ENCODE data around the gene GABRR1.
"Not testable (repeated sequence)": the region's sequence is repeated elsewhere in the genome, so short reads cannot be mapped to it uniquely, and the experiment has no call there.

The GABRR1 gene

GRCh38 chr6:89148016-89148750, 69.0 kb downstream of the GABRR1 start:
- DNase-seq: no peak

GRCh38 chr6:89146718-89147700, 70.1 kb downstream of the GABRR1 start:
- DNase-seq: peak; percentile 65

DNA sequence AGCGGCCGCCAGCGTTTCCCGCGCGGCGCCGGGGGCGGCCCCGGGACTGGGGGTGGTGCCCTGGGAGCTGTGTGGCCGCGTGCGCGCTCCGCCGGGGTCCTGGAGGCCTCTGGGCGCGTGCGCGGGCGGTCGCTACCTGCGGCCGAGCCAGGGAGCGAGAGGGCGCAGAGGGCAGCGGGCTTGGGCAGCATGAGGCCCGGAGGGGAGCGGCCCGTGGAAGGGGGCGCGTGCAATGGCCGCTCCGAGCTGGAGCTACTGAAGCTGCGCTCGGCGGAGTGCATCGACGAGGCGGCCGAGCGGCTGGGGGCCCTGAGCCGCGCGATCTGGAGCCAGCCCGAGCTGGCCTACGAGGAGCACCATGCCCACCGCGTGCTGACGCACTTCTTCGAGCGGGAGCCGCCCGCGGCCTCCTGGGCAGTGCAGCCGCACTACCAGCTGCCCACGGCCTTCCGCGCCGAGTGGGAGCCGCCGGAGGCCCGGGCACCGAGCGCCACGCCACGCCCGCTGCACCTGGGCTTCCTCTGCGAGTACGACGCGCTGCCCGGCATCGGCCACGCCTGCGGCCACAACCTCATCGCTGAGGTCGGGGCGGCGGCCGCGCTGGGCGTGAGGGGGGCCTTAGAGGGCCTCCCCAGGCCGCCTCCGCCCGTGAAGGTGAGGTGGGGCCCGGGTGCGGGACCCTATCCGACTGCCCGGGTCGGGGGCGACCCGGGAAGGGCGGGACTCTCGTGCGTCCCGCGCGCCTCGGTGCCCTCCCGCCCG, 71.0 kb downstream of the GABRR1 start, which contains the start of gene PM20D2:
Gene PM20D2, plus strand, starts transcription at position 100 of the 762 bp plus-strand sequence. Its CDS starts 90 bp downstream, at position 190.
- peak; percentile 40 for DNase-seq

DNA sequence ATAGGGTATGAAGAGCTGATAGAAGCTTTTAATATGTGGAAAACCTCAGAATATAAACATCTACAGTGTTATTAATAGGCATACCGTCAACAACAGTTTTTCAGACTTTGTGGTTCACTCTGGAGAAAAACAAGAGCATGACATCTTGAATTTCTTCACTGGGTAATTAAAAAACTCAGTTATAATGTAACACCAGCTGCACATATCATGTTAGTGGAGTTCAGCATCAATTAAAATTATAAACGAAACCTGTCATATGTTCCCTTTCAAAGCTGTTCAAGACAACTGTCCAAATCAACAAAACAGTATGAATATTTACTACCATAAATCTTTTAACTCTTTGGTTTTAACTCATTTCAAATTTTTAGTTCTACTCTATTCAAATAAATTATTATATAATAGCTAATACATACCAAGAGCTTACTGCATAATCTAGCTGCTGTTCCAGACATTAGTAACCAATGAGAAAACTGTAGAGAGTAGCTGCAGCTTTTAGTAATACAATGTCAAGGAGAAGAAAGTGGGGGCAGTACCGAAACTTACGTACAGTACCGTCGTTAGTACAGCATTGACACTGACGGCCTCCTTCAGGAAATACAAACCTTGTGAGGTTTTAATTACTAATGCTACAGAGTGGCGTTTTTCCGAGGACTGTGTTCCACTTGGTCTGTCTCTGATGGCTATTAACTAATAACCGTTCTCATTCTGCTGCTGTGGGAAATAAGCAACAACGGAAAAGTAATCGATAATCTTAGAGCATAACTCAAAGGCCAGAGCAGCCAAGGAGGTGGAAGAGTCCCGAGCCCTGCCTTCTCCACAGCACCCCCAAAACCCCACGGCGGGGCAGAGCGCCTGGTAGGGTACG, 71.8 kb downstream of the GABRR1 start:
- DNase-seq: no peak

DNA sequence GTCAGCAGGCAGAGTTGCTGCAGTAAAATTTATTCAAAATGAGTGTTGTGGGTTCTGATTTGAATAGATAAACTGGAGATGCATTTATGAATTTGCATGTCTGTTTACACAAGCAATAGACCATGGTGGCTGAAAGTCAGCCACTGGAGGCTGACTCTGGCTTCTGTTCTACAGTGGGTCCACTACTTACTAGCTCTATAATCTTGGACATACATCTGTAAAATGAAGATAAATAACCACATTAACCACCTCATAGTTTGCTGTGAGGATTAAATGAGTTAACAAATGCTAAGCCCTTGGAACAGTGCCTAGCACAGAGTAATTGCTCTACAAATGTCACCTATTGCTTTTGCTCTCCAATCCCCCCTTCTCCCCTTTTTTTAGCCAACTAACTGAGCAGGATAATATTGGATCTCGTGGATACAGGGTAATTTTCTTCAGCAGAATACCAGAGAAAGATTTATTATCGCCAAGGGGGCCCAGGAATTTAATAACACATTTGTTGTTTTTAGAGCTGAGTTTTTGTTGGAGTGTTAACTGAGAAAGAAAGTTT, 72.7 kb downstream of the GABRR1 start:
- peak; percentile 64 for DNase-seq

DNA sequence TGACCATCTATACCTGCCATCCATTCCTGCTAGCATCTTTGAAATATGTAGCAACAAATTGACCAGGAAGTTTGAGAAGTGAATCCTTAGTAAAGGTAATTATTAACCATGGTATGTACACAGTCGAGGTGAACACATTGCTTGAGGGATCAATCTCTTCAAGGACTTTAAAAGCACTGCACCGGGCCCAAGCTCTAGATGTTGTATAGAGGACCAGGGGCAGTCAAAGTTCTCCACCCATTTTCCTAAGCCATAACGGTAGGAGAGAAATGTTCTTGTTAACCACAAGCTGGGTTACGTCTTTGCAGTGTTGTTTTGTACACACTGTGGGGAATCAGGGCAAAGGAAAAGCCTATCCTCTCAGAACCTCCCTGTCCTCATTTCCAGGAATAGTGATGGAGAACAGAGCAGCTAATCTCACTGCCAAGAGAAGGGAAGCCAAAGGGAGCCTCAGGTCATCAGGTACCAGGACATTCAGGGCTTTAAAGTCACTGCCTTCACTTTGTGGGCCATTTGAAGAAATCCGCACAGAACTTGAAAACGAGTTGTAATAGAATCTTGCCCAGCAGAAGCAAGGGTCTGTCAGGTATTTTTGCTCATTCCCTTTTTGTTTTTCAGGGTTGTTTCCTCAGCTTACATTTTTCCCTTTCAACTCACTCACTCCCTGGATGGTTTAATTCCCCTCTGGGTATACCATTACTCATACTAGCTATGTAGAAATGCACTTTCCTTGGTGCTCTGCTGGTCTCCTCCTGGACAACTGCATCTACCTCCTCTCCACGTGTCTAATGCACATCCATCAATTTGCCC, 76.6 kb downstream of the GABRR1 start:
- peak; percentile 59 for DNase-seq

DNA sequence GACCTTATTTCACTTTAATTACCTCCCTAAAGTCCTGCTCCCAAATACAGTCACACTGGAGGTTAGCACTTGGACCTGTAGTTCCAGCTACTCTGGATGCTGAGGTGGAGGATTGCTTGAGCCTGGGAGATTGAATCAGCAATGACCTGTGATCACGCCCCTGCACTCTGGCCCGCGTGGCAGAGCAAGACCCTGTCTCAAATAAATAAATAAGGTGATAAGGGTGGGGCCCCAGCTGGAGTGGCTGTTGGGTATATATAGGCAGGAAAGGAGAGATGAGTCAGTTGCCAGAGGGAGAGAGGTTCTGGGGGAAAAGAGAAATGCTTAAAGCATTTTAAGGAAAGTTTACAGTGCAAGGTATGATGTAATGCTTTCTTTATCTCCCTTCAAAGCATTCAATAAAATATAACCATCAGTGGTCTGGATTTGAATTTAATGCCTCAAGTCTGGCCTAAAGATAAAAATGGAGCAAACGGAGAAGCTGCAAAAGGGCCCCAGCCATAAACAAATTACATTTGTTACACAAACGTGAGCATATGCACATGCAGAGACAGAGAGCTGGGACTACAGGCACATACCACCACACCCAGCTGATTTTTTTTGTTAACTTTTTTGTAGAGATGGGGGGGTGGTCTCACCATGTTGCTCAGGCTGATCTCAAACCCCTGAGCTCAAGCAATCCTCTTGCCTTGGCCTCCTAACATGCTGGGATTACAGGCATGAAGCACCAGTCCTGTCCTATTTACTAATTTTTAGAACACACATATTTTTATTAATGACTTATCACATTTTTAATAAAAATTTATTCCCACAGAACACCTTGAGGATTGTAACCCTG, 77.4 kb downstream of the GABRR1 start:
- peak; percentile 37 for DNase-seq

DNA sequence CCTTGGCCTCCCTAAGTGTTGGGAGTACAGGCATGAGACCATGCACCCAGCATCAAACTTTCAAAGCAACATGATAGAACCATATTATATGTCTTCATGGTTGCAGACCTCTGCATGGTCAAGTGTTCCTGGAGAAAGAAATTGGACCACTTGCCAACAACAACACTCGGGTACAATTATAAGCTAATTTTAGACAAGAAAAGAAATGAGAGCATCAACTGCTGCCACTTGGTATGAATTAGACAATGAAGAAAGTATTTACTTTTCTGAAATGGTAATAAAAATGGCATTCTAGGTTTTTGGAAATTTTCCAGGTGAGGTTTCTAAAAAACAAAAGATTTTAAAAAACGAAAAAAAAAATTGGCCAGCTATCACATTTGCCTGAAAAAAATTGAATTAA, 79.0 kb downstream of the GABRR1 start:
- no peak for DNase-seq

- no peak for DNase-seq
Measured at GRCh38 chr6:89134723-89135122, 82.4 kb downstream of the GABRR1 start.

- no peak for DNase-seq
Measured at GRCh38 chr6:89133981-89134380, 83.2 kb downstream of the GABRR1 start.

DNA sequence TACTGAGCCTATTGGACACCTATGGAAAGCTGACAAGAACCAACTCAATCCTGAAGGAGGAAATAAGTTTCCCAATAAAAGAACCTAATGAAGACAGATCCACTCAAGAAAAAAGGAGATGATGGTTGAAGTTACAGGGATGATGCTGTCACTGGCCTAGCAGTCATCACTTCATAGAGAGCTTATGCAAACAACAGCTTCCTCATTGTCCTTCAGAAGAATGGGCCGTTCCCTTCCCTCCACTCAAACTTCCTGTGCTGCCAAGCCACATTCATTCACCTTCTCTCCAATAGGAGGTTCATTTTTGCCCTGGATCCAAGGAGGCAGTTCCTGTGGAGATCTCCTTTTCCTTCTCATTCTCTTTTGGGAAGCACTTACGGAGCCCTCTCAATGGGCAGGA, 85.1 kb downstream of the GABRR1 start:
- DNase-seq: no peak

- no peak for DNase-seq
Measured at GRCh38 chr6:89131599-89131998, 85.6 kb downstream of the GABRR1 start.

DNA sequence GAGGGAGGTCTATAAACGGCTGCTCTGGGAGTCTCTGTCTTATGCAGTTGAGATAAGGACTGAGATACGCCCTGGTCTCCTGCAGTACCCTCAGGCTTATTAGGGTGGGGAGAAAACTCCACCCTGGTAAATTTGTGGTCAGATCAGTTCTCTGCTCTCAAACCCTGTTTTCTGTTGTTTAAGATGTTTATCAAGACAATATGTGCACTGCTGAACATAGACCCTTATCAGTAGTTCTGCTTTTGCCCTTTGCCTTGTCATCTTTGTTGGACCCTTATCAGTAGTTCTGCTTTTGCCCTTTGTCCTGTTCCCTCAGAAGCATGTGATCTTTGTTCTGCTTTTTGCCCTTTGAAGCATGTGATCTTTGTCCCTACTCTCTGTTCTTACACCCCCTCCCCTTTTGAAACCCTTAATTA, 88.9 kb downstream of the GABRR1 start:
- DNase-seq: not testable (repeated sequence)
